MCF 10A (cell line): ENCODE measurements around the gene DNAI4. TPM values are rescaled to one million over a fixed set of nuclear protein-coding genes. Genes with fewer than 3 reads are reported as not detected.

Experiments
- BruUV-seq: library from RNA; stranded (reverse); fragments of 400-500 nt; replicated peaks from 2 replicates; lab custom pipeline; 2021; lab: Mats Ljungman, UMichigan
- CTCF ChIA-PET: fragments of 300-600 bp; sonication (Branson Sonifier 250); formaldehyde crosslinking; extraction: SDS; loops from one replicate; lab custom pipeline; 2021; ENCODE audit warnings: antibody characterized with exemption, inconsistent platforms; lab: Yijun Ruan, JAX
- POLR2A ChIA-PET: fragments of 300-600, 350-650 bp; sonication (Branson Sonifier 250); formaldehyde crosslinking; extraction: SDS; loops from one replicate; lab custom pipeline; 2020; ENCODE audit warnings: antibody characterized with exemption, inconsistent platforms; lab: Yijun Ruan, JAX
- DNase-seq: peaks from one replicate; pipeline ENCODE4 v3.0.0-alpha.2; 2018; ENCODE audit not compliant: unreplicated experiment
- H3K27ac Mint-ChIP-seq: one replicate; pipeline ENCODE4 v1.8.0; 2022; ENCODE audit warnings: mild to moderate bottlenecking, low read depth, mixed read lengths; ENCODE audit not compliant: unreplicated experiment
- H3K27me3 Mint-ChIP-seq: one replicate; pipeline ENCODE4 v1.8.0; 2022; ENCODE audit warnings: mixed read lengths; ENCODE audit not compliant: insufficient read depth, unreplicated experiment
- H3K36me3 Mint-ChIP-seq: one replicate; pipeline ENCODE4 v1.8.0; 2022; ENCODE audit warnings: mild to moderate bottlenecking, moderate library complexity, mixed read lengths; ENCODE audit not compliant: insufficient read depth, unreplicated experiment
- H3K4me1 Mint-ChIP-seq: one replicate; pipeline ENCODE4 v1.8.0; 2022; ENCODE audit warnings: mixed read lengths; ENCODE audit not compliant: insufficient read depth, unreplicated experiment
- H3K4me3 Mint-ChIP-seq: one replicate; pipeline ENCODE4 v1.8.0; 2022; ENCODE audit warnings: mild to moderate bottlenecking, moderate library complexity, mixed read lengths; ENCODE audit not compliant: unreplicated experiment
- H3K9me3 Mint-ChIP-seq: one replicate; pipeline ENCODE4 v1.8.0; 2022; ENCODE audit warnings: mixed read lengths; ENCODE audit not compliant: unreplicated experiment
- CTCF ChIP-seq: fragments of 200-600 bp; IDR thresholded peaks from one replicate; pipeline ENCODE4 v1.8.0; 2022; ENCODE audit warnings: antibody characterized with exemption, mild to moderate bottlenecking; ENCODE audit not compliant: unreplicated experiment
- intact Hi-C: fragments of 100-400 bp; cut with micrococcal nuclease; formaldehyde crosslinking; loops from 2 replicates; pipeline ENCODE4 v1.14.1; 2022
- total RNA-seq: library from RNA; stranded (reverse); gene quantifications from 2 replicates; pipeline ENCODE4 v1.2.3, GENCODE V29; 2022

Gene DNAI4
- total RNA-seq, 1 experiment from 2014 or later = 7.2 TPM

GRCh38 chr1:66775646-66776045 is 149.0 kb downstream of the DNAI4 start:
- no peaks in the 10 kb centered on the region for H3K36me3 Mint-ChIP-seq
- H3K27me3 Mint-ChIP-seq = peaks cover 7% of the 10 kb centered on the region
- ChIA-PET POLR2A (no interaction called here), CTCF (interaction anchor here (0.5 kb wide), 1 partner anchor 480 kb away, joined by 3 read pairs; no protein-coding TSS in a partner anchor)
- H3K9me3 Mint-ChIP-seq = no peaks in the 10 kb centered on the region
- no peaks in the 10 kb centered on the region for H3K4me1 Mint-ChIP-seq
- no peak overlapping the region for H3K4me3 Mint-ChIP-seq
- intact Hi-C loops = no loop called here
- no peak for TF ChIP-seq CTCF
- DNase-seq = no peak
- no peak overlapping the region for H3K27ac Mint-ChIP-seq
- no TSS peak for BruUV-seq

GRCh38 chr1:66774438-66774837 is 150.2 kb downstream of the DNAI4 start:
- Mint-ChIP-seq H3K4me1 (no peaks in the 10 kb centered on the region), H3K27me3 (peaks cover 6% of the 10 kb centered on the region), H3K4me3 (no peak overlapping the region), H3K27ac (no peak overlapping the region), H3K36me3 (no peaks in the 10 kb centered on the region), H3K9me3 (no peaks in the 10 kb centered on the region)
- no TSS peak for BruUV-seq
- DNase-seq = no peak
- intact Hi-C loops = no loop called here
- no peak for TF ChIP-seq CTCF
- ChIA-PET CTCF (no interaction called here), POLR2A (interaction anchor here (0.5 kb wide), 1 partner anchor 1131 kb away, joined by 3 read pairs; no protein-coding TSS in a partner anchor)

- Mint-ChIP-seq H3K36me3 (no peaks in the 10 kb centered on the region), H3K4me1 (no peaks in the 10 kb centered on the region), H3K27ac (no peak overlapping the region), H3K4me3 (no peak overlapping the region), H3K27me3 (no peaks in the 10 kb centered on the region), H3K9me3 (no peaks in the 10 kb centered on the region)
- ChIA-PET POLR2A (no interaction called here), CTCF (no interaction called here)
- intact Hi-C loops = no loop called here
- no peak for TF ChIP-seq CTCF
- no TSS peak for BruUV-seq
- DNase-seq = no peak
Measured at GRCh38 chr1:66773227-66773626, 151.4 kb downstream of the DNAI4 start.

GRCh38 chr1:66770694-66771093 is 154.0 kb downstream of the DNAI4 start:
- DNase-seq = no peak
- TF ChIP-seq CTCF = no peak
- peaks cover 5% of the 10 kb centered on the region for H3K36me3 Mint-ChIP-seq
- no TSS peak for BruUV-seq
- H3K4me3 Mint-ChIP-seq = no peak overlapping the region
- H3K9me3 Mint-ChIP-seq = no peaks in the 10 kb centered on the region
- H3K27ac Mint-ChIP-seq = no peak overlapping the region
- no peaks in the 10 kb centered on the region for H3K27me3 Mint-ChIP-seq
- POLR2A ChIA-PET = interaction anchor here (0.6 to 1.1 kb wide), 3 partner anchors 23 to 441 kb away, joined by 3 read pairs; no protein-coding TSS in a partner anchor
- intact Hi-C loops = no loop called here
- no peaks in the 10 kb centered on the region for H3K4me1 Mint-ChIP-seq
- CTCF ChIA-PET = no interaction called here
